Measurements from ENCODE around the gene BMI1.
A peak's percentile ranks its signal among the peaks of the same experiment; 100 is the strongest.
"Not testable (repeated sequence)": the region's sequence is repeated elsewhere in the genome, so short reads cannot be mapped to it uniquely, and the experiment has no call there.

Gene BMI1

DNA sequence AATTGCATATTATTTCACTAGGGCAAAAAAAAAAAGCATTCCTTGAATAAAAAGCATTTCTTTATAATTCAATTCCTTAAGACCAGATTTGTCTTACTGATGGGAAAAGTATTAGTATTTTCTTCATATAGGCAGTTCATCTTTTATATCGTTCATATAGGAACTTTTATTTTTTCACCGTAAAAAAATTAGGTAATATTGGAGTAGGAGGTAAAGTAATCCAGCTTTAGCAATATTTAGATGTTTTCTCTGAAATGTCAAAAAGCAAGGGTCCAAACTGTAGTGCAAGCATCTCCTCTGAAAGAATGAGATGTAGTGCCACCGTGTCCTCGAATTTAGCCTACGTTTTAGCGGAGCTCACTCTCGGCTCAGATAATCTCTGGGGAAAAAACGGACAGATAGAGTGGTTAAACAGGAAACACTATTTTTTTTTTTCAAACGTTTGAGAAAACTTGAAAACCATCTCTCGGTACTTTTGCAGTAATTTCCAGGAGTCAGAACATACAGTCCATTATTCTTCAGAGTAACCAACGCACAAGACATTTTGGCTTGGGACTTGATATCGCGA lies 18.9 kb downstream of the BMI1 start:
- DNase-seq (ENCODE audit: low read depth in 2 of 2) = no peak

GRCh38 chr10:22340329-22341189 lies 19.7 kb downstream of the BMI1 start:
- DNase-seq (ENCODE audit: low read depth in 2 of 2) = peak in 1 of 2 donors; percentile 32

DNA sequence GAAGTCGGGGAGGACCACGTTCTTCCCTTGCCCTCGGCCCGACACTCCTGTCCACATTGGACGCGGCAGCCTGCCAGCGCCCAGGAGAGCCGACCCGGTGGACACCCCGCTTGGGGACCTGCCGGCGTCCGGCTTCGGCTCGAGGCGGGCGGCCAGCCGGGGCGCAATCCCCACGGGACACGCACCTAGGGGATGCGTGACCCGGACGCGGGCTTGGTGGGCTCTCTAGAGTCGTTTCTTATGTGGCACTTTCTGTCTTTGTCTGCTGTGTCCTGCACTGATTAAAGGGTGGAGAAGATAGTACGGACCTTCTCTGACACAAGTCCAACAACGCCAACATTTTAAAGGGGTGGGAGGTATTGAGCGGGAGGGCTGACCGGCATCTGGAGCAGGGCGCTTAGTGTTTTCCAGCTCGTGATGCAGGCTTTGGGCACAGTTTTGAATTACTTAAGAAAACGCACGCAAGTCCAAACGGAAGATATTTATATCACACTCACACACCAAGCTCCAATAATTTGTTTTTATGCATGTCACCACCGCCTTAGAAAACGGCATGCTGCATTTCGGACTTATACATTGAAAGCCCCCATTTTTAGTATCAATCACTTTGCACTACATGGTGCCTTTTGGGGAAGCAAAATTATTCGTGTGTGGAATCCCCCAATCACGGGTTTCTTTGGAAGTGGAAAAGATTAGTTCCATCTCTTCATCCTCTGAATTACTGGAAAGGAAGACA lies 20.5 kb downstream of the BMI1 start:
- no peak for DNase-seq (ENCODE audit: low read depth in 2 of 2)

GRCh38 chr10:22341926-22342196 lies 21.0 kb downstream of the BMI1 start:
- no peak for DNase-seq (ENCODE audit: low read depth in 2 of 2)

DNA sequence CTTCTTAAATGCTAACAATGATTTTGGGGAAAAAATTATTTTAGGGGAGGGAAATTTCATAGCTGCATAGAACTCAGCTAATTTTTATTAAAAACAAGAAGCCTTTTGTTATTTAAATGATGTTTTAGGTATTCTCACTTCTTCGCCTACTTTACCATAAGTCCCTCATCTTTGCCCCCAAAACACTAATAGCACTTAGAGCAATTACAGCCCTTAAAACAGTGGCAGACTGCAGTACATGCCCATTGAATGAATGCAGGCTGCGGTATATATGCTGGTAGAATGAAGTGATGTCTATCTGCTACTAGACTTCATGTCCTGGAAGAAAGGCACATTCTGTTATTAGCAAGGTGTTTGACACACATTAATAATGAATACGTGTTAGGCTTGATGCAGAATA lies 21.5 kb downstream of the BMI1 start:
- no peak for DNase-seq (ENCODE audit: low read depth in 2 of 2)

DNA sequence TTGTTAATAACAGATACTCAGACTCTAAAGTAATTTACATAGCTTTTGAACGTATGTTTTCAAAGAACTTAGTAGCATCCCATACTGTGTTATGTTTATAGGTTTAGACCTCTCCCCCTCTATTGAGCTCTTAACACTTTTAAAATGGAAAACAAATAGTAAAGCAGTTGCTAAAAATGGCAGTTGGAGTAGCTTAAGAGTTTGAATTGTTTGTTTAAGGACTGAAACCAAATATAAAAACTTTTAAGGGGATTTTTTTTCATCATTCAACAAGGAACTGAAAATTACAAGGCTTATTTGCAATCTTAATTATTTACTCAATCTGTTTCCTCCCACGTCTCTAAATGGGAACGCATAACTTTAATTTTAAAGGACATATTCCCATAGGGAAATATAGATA lies 22.8 kb downstream of the BMI1 start:
- no peak for DNase-seq (ENCODE audit: low read depth in 2 of 2)

GRCh38 chr10:22344249-22344648 lies 23.4 kb downstream of the BMI1 start:
- DNase-seq (ENCODE audit: low read depth in 2 of 2) = no peak

- no peak for DNase-seq (ENCODE audit: low read depth in 2 of 2)
These were observed 23.9 kb downstream of the BMI1 start for GRCh38 chr10:22344781-22345300.

- no peak for DNase-seq (ENCODE audit: low read depth in 2 of 2)
These were observed 24.6 kb downstream of the BMI1 start, which contains the start of gene SPAG6 for GRCh38 chr10:22345301-22346095. TSS of gene SPAG6 (plus strand) at chr10:22345496. CDS start at chr10:22345612, 116 bp downstream.

- no peak for DNase-seq (ENCODE audit: low read depth in 2 of 2)
These were observed 25.3 kb downstream of the BMI1 start for GRCh38 chr10:22346096-22346661.

DNA sequence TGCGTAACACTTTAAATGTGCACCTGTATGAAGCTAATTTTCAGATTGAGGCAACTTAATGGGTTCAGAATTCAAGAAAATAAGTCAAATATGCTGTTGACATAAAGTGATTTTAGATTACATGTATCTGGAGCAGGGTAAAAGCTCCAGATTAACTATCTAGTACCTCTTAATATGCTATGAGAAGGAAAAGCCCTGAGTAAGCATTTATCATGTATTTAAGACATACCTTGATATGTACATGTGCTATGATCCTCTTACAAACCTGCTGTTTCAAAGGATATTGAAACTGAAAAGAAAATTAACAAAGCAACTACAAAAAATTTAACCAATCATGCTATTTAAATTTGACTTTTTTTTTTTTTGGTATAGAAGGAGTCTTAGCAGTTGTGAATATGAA lies 28.9 kb downstream of the BMI1 start:
- no peak for DNase-seq (ENCODE audit: low read depth in 2 of 2)

GRCh38 chr10:22351131-22351703 lies 30.3 kb downstream of the BMI1 start:
- no peak for DNase-seq (ENCODE audit: low read depth in 2 of 2)

GRCh38 chr10:22356324-22356873 lies 35.5 kb downstream of the BMI1 start:
- DNase-seq (ENCODE audit: low read depth in 2 of 2) = no peak

DNA sequence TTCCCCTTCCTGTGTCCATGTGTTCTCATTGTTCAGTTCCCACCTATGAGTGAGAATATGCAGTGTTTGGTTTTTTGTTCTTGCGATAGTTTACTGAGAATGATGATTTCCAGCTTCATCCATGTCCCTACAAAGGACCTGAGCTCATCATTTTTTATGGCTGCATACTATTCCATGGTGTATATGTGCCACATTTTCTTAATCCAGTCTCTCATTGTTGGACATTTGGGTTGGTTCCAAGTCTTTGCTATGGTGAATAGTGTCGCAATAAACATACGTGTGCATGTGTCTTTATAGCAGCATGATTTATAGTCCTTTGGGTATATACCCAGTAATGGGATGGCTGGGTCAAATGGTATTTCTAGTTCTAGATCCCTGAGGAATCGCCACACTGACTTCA lies 36.9 kb downstream of the BMI1 start:
- DNase-seq (ENCODE audit: low read depth in 2 of 2) = not testable (repeated sequence)

DNA sequence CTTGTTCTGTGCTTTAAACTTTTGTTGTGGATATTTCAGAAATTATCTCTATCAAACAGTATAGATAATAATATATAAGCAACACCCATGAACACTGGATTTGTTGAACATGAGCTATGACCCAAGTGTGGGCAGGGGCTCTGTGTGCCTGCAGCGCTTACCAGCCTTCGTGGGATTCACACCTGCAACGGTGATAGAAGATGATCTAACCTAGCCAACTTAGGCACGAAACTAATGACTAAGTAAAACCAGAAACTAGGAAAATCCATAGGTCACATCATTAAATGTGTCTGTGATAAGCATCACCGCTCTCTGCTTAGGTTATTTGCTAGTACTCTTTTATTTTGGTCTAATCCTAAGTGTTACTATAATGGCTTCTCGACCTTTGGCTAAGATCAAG lies 42.4 kb downstream of the BMI1 start:
- no peak for DNase-seq (ENCODE audit: low read depth in 2 of 2)

GRCh38 chr10:22364407-22365140 lies 43.7 kb downstream of the BMI1 start:
- no peak for DNase-seq (ENCODE audit: low read depth in 2 of 2)

- no peak for DNase-seq (ENCODE audit: low read depth in 2 of 2)
These were observed 44.3 kb downstream of the BMI1 start for GRCh38 chr10:22365233-22365632.

DNA sequence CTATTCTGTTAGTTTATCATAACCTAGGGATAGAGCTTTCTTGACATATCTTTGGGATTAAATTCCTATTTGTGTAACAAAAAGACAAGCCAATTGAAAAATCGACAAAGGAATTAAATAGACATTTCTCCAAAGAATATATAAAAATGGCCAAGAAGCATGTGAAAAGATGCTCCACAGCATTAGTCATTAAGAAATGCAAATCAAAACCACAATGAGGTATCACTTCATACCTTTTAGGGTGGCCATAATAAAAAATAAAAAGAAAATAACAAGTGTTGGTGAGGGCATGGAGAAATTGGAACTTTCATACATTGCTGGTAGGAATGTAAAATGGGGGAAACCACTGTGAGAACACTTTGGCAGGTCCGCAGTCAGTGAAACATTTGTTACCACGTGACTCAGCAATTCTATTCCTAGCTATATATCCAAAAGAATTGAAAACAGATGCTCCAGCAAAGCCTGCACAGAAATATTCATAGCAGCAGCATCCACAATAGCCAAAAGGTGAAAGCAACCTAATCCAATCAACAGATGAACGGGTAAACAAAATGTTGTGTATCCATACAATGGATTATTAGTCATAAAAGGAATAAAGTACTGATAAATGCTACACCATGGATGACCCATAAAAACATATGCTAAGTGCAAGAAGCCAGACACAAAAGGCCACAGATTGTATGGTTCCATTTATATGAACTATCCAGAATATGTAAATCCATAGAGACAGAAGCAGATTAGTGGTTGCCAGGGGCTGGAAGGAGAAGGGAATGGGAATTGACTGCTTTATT lies 44.9 kb downstream of the BMI1 start:
- no peak for DNase-seq (ENCODE audit: low read depth in 2 of 2)

DNA sequence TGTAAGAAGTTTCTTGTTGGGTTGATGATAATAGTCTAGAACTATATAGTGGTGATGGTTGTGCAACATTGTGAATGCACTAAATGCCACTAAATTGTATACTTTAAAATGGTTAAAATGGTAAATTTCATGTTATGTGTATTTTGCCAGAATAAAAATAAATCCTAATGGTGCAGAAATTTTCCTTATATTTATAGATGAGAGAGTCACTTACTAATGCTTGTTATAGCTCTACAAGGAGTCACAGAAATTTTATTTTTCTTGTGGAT lies 45.5 kb downstream of the BMI1 start:
- DNase-seq (ENCODE audit: low read depth in 2 of 2) = no peak

GRCh38 chr10:22366771-22367170 lies 45.9 kb downstream of the BMI1 start:
- no peak for DNase-seq (ENCODE audit: low read depth in 2 of 2)
